T-helper 22 cell (primary cell): Measurements from ENCODE around the gene OGT.
"Not testable (repeated sequence)": the region's sequence is repeated elsewhere in the genome, so short reads cannot be mapped to it uniquely, and the experiment has no call there.

Source experiments
- DNase-seq: peaks from one replicate; pipeline ENCODE4 v3.0.0-alpha.2; 2020; ENCODE audit warnings: low read depth

OGT gene

DNA sequence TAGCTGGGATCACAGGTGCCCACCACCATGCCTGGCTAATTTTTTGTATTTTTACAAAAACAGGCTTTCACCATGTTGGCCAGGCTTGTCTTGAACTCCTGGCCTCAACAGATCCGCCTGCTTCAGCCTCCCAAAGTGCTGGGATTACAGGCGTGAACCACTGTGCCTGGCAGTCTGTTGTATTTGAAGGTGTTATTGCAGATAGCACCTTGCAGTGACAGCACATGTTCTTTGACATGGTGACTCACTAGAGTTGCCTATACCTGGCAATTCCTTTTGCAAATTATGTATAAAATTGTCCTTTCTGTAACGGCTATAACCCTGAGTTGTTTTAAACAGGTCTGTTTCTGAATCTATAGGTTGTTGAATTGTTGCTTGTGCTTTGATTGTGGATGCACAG is 7.9 kb downstream of the OGT start:
- DNase-seq, result no peak

DNA sequence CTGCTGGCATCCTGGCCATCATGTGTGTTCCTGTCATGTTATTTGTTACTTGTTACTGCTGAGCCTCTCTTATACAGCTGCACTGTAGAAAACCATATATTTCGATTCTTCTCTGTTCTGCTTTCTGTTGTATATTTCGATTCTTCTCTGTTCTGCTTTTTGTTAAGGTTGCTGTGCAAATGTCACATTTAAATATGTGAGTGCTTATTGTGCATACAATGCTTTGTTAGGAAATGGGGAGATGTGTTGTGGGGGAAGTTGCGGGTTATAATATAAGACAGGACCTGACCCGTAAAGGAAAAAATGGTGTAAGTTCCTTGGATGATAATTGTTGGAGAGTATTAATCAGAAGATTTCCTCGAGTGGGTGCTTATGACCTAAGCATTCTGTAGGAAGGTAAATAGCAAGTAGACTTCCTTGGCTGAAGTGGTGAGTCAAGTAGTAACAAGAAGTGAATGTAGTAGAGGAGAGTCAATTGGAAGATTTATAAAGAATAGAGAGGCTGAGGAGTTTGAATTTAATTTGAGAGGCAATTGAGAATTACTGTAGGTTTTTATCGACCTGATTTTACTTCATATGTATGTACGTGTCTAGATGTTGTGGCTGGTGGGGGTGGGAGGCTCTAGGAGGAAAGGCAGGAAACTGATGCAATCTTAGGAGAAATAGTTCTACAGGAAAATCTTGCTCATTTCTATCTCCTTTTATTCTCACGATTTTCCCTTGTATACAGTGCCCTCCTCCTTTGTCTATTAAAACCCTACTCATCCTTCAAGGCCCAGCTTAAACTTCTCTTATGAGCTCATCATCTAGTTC is 8.5 kb downstream of the OGT start:
- DNase-seq, result no peak

DNA sequence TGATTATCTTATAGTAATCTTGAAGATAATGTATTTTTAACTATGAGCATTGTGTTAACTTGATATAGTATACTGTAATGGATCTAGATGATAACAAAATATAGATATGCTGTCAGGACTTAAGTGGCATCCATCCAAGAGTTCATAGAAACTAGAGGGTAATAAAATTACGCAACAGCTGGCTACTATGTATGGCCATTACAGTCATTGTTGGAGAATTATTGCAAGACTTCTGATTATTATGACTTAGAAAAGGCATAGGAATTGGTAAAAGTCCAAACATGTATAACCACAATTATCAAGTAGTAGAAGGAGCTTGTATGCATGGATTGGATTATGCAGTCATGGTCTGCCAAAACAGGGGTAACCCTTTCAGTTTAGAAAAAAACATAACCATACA is 9.5 kb downstream of the OGT start:
- no peak for DNase-seq

DNA sequence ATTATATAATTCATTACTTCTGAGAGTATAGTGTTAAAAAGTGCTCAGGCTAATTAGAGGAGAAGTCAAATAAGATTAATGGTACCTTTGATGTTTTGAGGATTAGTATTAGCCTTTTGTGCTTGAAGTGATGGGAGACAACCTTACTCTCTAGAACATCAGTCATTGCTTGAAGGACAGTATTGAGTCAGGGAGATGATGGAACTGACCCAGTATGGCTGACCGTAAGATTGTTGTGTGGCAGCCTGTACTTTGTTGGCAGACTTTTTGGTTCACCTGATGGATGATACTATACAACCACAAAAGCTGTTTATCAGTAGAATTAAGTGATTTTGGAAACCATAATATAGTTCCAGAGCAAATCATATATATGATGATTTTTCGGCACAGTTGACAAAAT is 9.9 kb downstream of the OGT start:
- no peak for DNase-seq

DNA sequence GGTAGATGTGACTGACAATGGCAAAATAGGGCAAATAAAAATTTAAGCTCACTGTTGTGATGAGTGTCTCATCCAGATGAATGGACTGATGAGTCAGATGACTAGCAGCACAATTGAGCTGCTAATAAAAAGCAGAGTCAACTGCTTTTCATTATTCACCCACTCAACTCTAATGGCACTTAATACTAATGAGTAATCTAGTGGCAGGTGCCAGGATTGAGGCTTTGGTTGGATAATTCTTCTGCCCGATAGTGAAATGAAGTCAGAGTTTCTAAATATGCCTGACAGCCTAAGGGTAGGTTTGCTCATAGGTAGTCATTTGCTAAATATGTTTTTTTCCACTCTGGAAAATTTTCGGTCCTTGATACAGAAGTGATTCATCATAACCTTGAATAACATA is 10.4 kb downstream of the OGT start:
- DNase-seq, result no peak

DNA sequence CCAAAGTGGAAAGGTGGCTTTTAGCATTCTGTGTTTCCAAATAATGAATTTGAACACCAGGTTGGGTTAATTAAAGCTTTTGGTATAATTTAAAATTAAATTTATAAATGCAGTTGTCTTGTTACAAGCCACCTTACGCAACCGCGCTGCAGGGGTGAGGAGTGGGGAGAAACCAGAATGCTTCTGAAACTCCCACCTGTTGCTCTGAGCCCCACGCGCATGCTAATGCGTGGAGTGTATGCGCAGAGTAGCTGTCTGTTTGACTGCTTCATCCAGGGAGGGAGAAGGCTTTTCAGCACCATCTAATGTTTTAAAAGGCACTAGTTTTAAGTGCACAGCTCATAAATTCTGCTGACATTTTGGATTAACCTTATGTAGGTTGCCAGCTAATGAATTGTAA is 12.5 kb downstream of the OGT start:
- DNase-seq, result no peak

DNA sequence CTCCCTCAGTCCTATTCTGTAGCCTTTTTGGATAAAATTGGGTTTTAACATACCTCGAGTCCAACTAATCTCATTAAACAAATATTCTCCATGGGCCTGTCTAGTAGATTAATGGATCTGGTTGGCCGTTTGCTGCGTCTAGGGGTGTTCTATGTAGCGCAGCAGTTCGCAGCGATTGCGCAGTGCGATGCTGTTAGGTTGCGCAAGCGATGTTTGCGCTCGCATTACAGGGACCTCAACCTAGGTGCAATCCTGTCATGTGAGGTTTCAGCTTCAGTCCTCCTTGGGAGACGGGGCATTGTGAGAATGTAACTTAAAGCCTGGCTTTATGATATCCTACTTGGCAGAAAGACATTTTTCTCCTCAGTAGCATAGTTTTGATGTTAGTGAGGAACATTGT is 14.0 kb downstream of the OGT start:
- DNase-seq, result no peak

DNA sequence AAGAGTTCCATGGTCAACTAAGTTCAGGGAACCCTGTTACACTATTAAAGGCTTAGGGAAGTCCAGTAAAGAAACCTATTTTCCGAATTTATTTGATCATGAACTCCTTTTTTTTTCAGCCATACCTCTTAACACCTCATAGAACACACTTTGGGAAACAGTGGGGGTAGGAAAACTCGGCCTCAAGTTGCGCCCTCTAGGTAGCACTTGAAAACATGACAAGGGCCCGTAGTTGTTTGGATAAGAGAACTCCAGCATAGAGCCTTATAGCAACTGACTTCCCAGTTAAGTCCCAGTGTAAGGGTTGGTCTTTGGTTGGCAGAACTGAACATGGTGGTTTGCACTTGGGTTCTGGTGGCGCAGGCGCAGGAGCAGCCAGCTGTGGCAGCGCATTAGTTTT is 14.4 kb downstream of the OGT start:
- no peak for DNase-seq

DNA sequence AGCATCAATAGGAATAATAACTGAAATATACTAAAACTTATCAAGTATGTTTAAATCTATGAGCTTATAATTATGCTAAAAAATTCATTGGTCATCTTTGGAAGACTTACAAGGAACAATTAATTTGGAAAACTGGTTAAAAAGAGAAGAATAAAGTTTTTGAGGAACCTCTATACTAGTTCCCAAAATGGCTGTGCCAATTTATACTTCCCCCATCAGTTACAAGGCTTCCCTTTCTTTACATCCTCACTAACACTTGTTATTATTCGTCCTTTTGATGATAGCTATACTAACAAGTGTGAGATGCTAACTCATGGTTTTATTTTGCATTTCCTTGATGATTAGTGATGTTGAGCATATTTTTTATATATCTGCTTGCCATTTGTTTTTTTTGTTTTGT is 17.1 kb downstream of the OGT start:
- DNase-seq, result no peak

DNA sequence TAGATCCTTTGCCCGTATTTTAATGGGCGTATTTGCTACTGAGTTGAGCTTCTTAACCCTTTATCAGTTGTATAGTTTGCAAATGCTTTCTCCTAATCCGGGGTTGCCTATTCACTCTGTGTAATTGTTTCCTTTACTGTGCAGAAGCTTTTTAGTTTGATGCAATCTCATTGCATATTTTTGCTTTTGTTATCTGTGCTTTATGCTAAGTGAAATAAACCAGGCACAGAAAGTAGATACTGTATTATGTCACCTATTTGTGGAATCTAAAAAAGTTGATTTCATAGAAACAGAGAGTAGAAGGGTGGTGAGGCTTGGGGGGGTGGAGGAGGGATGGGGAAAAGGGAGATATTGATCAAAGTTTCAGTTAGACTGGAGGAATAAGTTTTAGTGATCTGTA is 17.7 kb downstream of the OGT start:
- no peak for DNase-seq

DNA sequence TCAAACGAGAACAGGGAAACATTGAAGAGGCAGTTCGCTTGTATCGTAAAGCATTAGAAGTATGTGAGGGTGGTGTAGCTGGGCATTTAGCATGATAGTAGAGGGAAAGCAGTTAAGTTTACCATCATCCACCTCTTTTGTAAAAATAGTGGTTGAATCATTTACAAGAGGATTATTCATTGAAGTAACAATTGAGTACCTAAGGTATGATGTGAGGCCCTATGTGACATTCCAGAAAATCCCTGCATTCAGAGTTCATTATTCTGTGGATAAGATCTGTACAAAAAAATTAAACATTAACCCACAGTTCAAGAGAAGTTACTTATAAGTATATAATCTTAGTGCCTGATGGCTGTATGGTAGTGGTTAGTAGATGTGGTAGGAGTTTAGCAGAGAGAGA is 23.1 kb downstream of the OGT start:
- no peak for DNase-seq

DNA sequence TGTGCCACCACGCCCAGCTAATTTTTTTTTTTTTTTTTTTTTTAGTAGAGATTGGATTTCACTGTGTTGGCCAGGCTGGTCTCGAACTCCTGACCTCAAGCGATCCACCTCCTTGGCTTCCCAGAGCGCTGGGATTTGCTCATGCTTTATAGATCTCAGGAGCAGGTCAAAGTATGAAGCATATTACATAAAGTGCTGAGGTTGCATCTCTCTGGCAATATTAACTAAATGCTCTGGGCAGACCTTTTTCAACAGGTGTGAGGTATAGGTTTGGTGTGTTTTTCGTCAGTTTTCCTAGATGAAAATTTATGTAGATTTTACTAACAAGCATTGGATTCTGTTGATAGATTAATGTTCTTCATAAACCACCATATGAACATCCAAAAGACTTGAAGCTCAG is 26.0 kb downstream of the OGT start:
- no peak for DNase-seq

DNA sequence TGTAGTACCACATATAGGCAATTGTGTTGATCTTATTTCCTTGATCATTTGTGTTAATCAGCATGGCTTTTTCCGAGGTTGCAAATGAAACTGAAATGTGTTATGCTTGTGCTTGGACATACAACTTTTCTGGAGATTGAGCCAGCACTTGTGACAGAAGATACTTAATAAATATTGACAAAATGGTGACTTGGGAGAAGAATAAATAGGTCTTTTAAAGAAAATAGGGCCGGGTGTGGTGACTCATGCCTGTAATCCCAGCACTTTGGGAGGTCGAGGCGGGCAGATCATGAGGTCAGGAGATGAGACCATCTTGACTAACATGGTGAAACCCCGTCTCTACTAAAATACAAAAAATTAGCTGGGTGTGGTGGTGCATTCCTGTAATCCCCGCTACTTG is 26.9 kb downstream of the OGT start:
- not testable (repeated sequence) for DNase-seq

DNA sequence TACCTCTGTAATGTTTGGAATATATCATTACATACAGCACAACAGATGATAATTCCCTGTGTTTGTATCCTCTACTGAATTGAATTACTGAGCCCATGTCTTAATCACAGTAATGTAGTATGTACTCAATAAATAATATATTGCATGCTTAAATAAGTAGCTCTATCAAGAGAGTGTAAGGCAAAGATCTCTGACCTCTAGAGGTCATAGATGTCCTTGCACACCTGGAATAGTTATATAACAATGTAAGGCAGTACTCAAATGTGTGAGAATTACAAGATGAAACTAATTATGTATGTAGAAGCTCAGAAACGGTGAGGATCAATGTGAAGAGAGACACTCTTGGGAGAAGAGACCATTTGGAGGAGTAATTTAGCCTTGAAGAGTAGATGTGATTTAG is 31.0 kb downstream of the OGT start:
- DNase-seq, result no peak

DNA sequence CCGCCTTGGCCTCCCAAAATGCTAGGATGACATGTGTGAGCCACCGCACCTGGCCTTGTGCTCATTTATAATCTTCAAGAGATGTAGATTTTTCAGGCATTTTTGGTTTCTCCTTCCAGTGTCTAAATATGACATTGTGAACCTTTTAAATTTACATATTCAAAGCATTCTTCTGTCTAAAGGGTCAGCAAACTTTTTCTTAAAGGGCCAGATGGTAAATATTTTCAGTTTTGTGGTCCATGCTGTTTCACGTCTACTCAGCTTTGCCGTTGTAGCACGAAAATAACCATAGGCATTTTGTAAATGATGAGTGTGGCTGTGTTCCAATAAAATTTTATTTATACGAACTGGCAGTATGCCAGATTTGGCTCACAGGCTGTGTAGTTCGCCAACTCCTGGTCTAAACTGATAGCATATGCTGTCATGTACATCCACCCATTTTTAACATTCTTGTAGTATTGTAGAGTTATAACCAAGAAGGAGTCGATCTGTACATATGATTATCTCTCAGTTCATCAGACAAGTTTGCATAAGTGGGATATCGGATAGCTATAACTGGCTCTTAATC is 32.7 kb downstream of the OGT start:
- DNase-seq, result no peak

DNA sequence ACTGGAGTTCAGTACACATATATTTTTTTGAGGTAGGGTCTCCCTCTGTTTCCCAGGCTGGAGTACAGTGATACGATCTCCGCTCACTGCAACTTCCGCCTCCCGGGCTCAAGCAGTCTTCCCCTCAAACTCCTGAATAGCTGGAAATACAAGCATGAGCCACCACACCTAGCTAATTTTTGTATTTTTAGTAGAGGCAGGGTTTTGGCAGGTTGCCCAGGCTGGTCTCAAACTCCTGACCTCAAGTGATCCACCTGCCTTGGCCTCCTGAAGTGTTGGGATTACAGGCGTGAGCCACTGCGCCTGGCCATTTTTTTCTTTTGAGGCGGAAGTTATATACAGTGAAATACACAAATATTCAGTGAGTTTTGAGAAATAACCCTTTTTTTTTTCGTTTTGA is 38.5 kb downstream of the OGT start:
- not testable (repeated sequence) for DNase-seq

DNA sequence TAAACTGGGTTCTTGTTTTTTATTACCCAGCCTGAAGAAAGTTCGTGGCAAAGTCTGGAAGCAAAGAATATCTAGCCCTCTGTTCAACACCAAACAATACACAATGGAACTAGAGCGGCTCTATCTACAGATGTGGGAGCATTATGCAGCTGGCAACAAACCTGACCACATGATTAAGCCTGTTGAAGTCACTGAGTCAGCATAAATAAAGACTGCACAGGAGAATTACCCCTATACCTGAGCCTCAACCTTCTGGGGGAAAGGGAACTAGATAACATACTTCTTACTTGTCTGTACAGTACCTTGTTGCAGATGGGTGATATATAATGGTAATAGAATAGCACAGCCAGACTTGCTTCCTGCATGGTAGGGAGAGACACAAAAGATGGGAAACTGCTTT is 40.7 kb downstream of the OGT start:
- no peak for DNase-seq

DNA sequence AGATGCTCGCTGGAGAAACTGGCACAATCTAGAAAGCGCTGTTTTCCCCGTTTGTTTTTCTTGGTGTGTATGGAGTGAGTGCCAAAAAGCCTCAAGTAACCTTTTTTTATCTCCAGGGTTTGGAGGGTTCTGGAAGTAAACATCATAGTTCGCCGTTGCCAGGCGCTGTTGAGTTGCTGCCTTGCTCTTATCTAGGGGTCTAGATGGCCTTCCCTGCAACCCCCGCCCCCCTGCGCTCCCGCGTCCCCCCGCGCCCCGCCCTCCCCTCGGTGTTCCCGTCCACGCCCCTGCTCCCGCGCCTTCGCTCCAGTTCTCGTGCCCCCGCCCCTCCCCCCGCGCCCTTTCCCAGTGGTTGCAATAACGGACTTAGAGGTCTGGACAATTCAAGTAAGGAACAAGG is 44.8 kb downstream of the OGT start:
- no peak for DNase-seq

DNA sequence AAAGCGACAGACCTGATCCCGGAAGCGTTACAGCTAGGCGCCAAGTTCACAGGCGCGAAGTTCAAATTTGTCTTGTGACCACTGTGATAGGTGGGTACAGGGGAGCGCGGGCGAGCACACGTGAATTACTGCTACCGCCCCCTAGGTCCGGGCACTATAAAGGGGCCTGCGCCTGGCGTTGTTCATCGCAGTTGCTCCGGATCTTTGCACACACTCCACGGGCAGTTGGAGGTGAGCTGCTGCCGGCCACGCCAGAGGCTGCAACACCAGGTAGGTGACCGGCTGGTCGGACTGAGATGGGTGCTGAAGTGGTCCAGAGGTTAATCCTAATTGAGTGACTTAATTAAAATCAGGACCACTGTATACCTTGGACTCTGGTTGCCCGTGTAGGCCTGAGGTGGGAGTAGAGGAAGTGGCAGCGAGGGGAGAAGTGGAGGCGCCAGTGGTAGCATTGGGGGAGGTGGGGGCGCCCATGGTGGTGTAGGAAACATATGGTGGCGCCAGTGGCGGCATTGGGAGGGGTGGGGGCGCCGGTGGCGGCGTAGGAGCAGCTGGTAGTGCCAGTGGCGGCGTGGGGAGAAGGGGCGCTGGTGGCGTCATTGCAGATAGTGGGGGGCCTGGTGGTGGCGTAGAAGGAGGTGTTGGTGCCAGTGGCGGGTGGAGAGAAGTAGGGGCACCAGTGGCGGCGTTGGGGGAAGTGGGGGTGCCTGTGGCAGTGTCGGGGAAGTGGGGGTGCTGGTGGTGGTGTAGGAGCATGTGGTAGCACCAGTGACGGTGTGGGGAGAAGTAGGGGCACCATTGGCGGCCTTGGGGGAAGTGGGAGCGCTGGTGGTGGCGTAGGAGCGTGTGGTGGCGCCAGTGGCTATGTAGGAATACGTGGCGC is 45.6 kb downstream of the OGT start, which contains the start of gene GCNA:
GCNA (plus strand) TSS at position 185 of the 883 bp plus-strand sequence. CDS start 2,385 bp downstream, outside the sequence.
- no peak for DNase-seq

DNA sequence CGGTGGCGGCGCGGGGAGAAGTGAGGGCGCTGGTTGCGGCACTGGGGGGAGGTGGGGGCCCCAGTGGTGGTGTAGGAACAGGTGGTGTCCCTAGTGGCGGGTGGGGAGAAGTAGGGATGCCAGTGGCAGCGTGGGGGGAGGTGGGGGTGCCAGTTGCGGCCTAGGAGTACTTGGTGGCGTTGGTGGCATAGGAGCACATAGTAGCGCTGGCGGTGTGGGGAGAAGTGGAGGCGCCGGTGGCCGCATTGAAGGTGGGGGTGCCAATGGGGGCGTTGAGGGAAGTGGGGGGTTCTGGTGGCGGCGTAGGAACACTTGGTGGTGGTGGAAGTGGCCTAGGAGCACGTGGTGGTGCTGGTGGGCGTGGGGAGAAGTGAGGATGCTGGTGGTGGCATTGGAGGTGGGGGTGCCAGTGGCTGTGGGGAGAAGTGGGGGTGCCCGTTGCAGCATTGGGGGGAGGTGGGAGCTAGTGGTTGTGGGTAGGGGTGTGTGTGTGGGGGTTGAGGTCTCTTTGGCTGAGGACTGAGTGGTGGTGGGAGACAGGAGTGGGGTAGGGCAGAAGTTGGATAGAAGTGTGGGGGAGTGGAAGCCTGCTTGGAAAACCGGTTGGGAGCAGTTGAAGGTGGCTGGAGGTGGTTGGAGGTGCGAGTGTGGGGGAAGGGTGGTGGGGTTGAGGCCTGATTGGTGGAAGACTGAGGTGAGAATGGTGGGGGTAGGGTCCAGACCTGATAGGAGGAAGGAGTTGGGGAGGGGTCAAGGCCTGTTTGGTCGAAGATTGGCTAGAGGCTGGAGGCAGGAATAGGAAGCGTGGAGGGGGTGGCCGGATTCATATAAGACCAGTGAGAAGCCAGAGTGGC is 46.5 kb downstream of the OGT start:
- DNase-seq, result no peak

DNA sequence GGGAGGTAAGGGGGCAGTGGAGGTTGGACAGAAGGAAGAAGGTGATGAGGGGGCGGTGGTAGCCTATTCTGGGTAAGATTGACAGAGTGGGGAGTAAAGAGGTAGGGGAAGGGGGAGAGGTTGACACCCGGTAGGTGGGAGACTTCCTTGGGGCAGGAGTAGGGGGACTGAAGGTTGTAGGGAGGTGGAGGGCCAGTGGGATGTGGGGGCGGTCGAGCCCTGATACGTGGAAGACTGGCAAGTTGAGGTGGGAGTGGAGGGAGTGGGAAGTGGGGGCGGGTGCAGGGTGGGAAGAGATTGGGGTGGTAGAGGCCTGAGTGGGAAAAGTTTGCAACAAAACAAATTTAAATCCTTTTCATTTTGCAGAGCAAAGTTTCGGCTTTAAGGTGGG is 47.1 kb downstream of the OGT start:
- no peak for DNase-seq

DNA sequence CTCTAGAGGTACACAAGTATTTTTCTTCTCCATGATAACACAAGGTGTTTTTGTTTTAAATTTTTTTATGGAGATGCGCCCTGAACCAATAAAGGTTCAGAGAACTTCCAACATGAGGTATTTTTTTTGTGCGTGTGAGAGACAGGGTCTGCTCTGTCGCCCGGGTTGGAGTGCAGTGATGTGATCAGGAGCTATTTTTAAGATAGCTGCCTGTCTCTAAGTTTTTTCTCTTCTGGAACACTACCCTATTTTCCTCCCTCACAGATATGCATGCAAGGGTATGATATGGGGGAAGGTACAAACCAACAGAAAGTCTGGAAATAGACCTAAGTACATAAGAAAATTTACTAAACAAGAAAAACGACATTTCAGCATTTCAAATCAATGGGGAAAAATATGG is 48.3 kb downstream of the OGT start:
- no peak for DNase-seq
